IMR-90 (cell line): Measurements from ENCODE around the gene MMP14. TPM values are rescaled to one million over a fixed set of nuclear protein-coding genes. Genes with fewer than 3 reads are reported as not detected.
A peak's percentile ranks its signal among the peaks of the same experiment; 100 is the strongest.

Experiments
- ATAC-seq: fragments of 200-7000 bp; cut with Tn5 transposase; 2 replicates; pipeline ENCODE4 v1.9.1; 2020; ENCODE audit warnings: low read depth, mild to moderate bottlenecking, moderate library complexity
- BruUV-seq: library from RNA; stranded (reverse); fragments of 400-500 nt; replicated peaks from 2 replicates; lab custom pipeline; 2021; lab: Mats Ljungman, UMichigan
- CTCF ChIA-PET: fragments of 300-600 bp; formaldehyde crosslinking; extraction: SDS; loops from one replicate; lab custom pipeline; 2021; ENCODE audit warnings: antibody characterized with exemption; lab: Yijun Ruan, JAX
- POLR2A ChIA-PET: fragments of 300-600 bp; sonication (Branson Sonifier 250); formaldehyde crosslinking; loops from one replicate; lab custom pipeline; 2022; ENCODE audit warnings: antibody characterized with exemption; ENCODE audit not compliant: unreplicated experiment; lab: Charles Lee
- DNase-seq: peaks from one replicate; pipeline ENCODE4 v3.0.0; 2013
- H2AFZ ChIP-seq: replicated peaks from 2 replicates; pipeline ENCODE3; 2013; ENCODE audit warnings: low read length, mild to moderate bottlenecking; ENCODE audit not compliant: poor library complexity
- H2AK5ac ChIP-seq: 2 replicates; pipeline ENCODE4 v1.6.1; 2013; ENCODE audit warnings: low read depth, low read length, inconsistent platforms
- H2AK9ac ChIP-seq: replicated peaks from 2 replicates; pipeline ENCODE3; 2013; ENCODE audit warnings: mild to moderate bottlenecking, low read depth, low read length, moderate library complexity; ENCODE audit not compliant: poor library complexity
- H2BK120ac ChIP-seq: 2 replicates; pipeline ENCODE4 v1.6.1; 2013; ENCODE audit warnings: low read depth, low read length, inconsistent platforms
- H2BK15ac ChIP-seq: 3 replicates; pipeline ENCODE4 v1.6.1; 2013; ENCODE audit warnings: low read depth, low read length, inconsistent platforms
- H2BK20ac ChIP-seq: 2 replicates; pipeline ENCODE4 v1.6.1; 2013; ENCODE audit warnings: low read depth, mild to moderate bottlenecking, inconsistent platforms, low read length, moderate library complexity
- H2BK5ac ChIP-seq: 2 replicates; pipeline ENCODE4 v1.6.1; 2013; ENCODE audit warnings: mild to moderate bottlenecking, low read depth, low read length, inconsistent platforms; ENCODE audit not compliant: poor library complexity, severe bottlenecking
- H3K14ac ChIP-seq: replicated peaks from 2 replicates; pipeline ENCODE4 v1.6.1; 2013; ENCODE audit warnings: low read depth, low read length, inconsistent platforms
- H3K18ac ChIP-seq: 2 replicates; pipeline ENCODE4 v1.6.1; 2013; ENCODE audit warnings: low read depth, low read length, control low read depth
- H3K23ac ChIP-seq: 2 replicates; pipeline ENCODE4 v1.6.1; 2013; ENCODE audit warnings: low read depth, low read length, inconsistent platforms
- H3K27ac ChIP-seq: 2 replicates; pipeline ENCODE4 v1.5.1; 2013; ENCODE audit warnings: mild to moderate bottlenecking, control low read depth, low read length; ENCODE audit not compliant: insufficient read depth
- H3K27me3 ChIP-seq: 2 replicates; pipeline ENCODE4 v1.6.1; 2013; ENCODE audit warnings: low read length; ENCODE audit not compliant: control insufficient read depth, insufficient read depth
- H3K36me3 ChIP-seq: 2 replicates; pipeline ENCODE4 v1.6.1; 2013; ENCODE audit warnings: low read length, mixed read lengths; ENCODE audit not compliant: control insufficient read depth, insufficient read depth
- H3K4ac ChIP-seq: 2 replicates; pipeline ENCODE4 v1.6.1; 2013; ENCODE audit warnings: low read depth, low read length, inconsistent platforms
- H3K4me1 ChIP-seq: 2 replicates; pipeline ENCODE4 v1.6.1; 2013; ENCODE audit warnings: low read length, mixed read lengths; ENCODE audit not compliant: control insufficient read depth, insufficient read depth
- H3K4me2 ChIP-seq: 2 replicates; pipeline ENCODE4 v1.6.1; 2013; ENCODE audit warnings: low read depth, mild to moderate bottlenecking, control low read depth, low read length, moderate library complexity
- H3K4me3 ChIP-seq: 2 replicates; pipeline ENCODE4 v1.5.1; 2013; ENCODE audit warnings: low read depth, mild to moderate bottlenecking, control low read depth, low read length, moderate library complexity; ENCODE audit not compliant: insufficient read depth
- H3K56ac ChIP-seq: 2 replicates; pipeline ENCODE4 v1.6.1; 2013; ENCODE audit warnings: low read length, inconsistent platforms; ENCODE audit not compliant: insufficient read depth; ENCODE audit errors: extremely low read depth
- H3K79me1 ChIP-seq, 2 experiments: 2 replicates each; pipeline ENCODE4 v1.6.1; 2013; ENCODE audit warnings: low read length in 2 of 2, inconsistent platforms in 1 of 2, low read depth in 1 of 2
- H3K9ac ChIP-seq: 2 replicates; pipeline ENCODE4 v1.6.1; 2013; ENCODE audit warnings: low read depth, low read length, control low read depth
- H3K9me1 ChIP-seq: 2 replicates; pipeline ENCODE4 v1.6.1; 2013; ENCODE audit warnings: low read length, inconsistent platforms; ENCODE audit not compliant: insufficient read depth
- H3K9me3 ChIP-seq: 2 replicates; pipeline ENCODE4 v1.6.1; 2013; ENCODE audit warnings: low read length; ENCODE audit not compliant: control insufficient read depth, insufficient read depth
- H4K20me1 ChIP-seq: 2 replicates; pipeline ENCODE4 v1.6.1; 2013; ENCODE audit warnings: low read length, inconsistent platforms; ENCODE audit not compliant: insufficient read depth
- H4K5ac ChIP-seq: 2 replicates; pipeline ENCODE4 v1.6.1; 2013; ENCODE audit warnings: mild to moderate bottlenecking, low read depth, low read length, control low read depth
- H4K8ac ChIP-seq, 2 experiments: 2 replicates each; pipeline ENCODE4 v1.6.1; 2013; ENCODE audit warnings: low read depth in 2 of 2, low read length in 2 of 2, control low read depth in 1 of 2, inconsistent platforms in 1 of 2
- H4K91ac ChIP-seq: 2 replicates; pipeline ENCODE4 v1.6.1; 2013; ENCODE audit warnings: low read depth, low read length, inconsistent platforms; ENCODE audit not compliant: insufficient read depth
- BHLHE40 ChIP-seq: fragments of 150-350 bp; IDR thresholded peaks from 2 replicates; pipeline ENCODE4 v1.6.1; 2016; ENCODE audit warnings: mild to moderate bottlenecking, low read depth, low read length
- CEBPB ChIP-seq: IDR thresholded peaks from 2 replicates; pipeline ENCODE4 v1.6.1; 2012; ENCODE audit warnings: low read depth, low read length, improper control_type of control experiment
- CHD1 ChIP-seq: IDR thresholded peaks from 2 replicates; pipeline ENCODE4 v1.6.1; 2012; ENCODE audit warnings: low read depth, low read length, improper control_type of control experiment
- CTCF ChIP-seq: conservative IDR thresholded peaks from 2 replicates; pipeline ENCODE4 v1.5.1; 2012; ENCODE audit warnings: mild to moderate bottlenecking, low read depth, low read length, improper control_type of control experiment
- ELK1 ChIP-seq: fragments of 150-350 bp; IDR thresholded peaks from 2 replicates; pipeline ENCODE4 v1.6.1; 2016; ENCODE audit warnings: low read depth, mild to moderate bottlenecking, low read length, moderate library complexity, borderline replicate concordance
- FOS ChIP-seq: fragments of 150-350 bp; IDR thresholded peaks from 2 replicates; pipeline ENCODE4 v1.6.1; 2016; ENCODE audit warnings: low read depth, low read length
- MAFK ChIP-seq: IDR thresholded peaks from 2 replicates; pipeline ENCODE4 v1.6.1; 2012; ENCODE audit warnings: low read depth, low read length, improper control_type of control experiment
- MAZ ChIP-seq: IDR thresholded peaks from 2 replicates; pipeline ENCODE4 v1.6.1; 2012; ENCODE audit warnings: low read depth, mild to moderate bottlenecking, low read length, improper control_type of control experiment, moderate library complexity, borderline replicate concordance
- MXI1 ChIP-seq: IDR thresholded peaks from 2 replicates; pipeline ENCODE4 v1.6.1; 2012; ENCODE audit warnings: low read depth, mild to moderate bottlenecking, low read length, moderate library complexity, borderline replicate concordance
- POLR2A ChIP-seq: IDR thresholded peaks from 2 replicates; pipeline ENCODE4 v1.6.1; 2012; ENCODE audit warnings: mild to moderate bottlenecking, low read depth, low read length
- RCOR1 ChIP-seq: IDR thresholded peaks from 2 replicates; pipeline ENCODE4 v1.6.1; 2012; ENCODE audit warnings: mild to moderate bottlenecking, low read length, improper control_type of control experiment; ENCODE audit not compliant: insufficient replicate concordance
- RFX5 ChIP-seq: IDR thresholded peaks from 2 replicates; pipeline ENCODE4 v1.8.0; 2012; ENCODE audit warnings: low read depth, mild to moderate bottlenecking, low read length, moderate library complexity
- SMC3 ChIP-seq: fragments of 150-350 bp; IDR thresholded peaks from 2 replicates; pipeline ENCODE4 v1.6.1; 2016; ENCODE audit warnings: low read depth, mild to moderate bottlenecking, antibody characterized with exemption, low read length, moderate library complexity
- WGBS, 2 experiments: methylation state at CpG; one replicate each; pipeline versions ENCODE4 v1.1.5 to v1.1.7; 2013; ENCODE audit warnings: missing lambda C conversion rate in 2 of 2; ENCODE audit not compliant: insufficient read length in 1 of 2; ENCODE audit errors: extremely low coverage in 2 of 2; 5-methylcytosine and 5-hydroxymethylcytosine counted together
- dilution Hi-C: fragments of 300-500 bp; cut with HindIII; formaldehyde crosslinking; loops from one replicate; pipeline ENCODE4 v1.14.3; 2018; ENCODE audit warnings: low sequenced_read_pairs; ENCODE audit not compliant: unreplicated experiment
- in situ Hi-C: fragments of 300-500 bp; cut with MboI; formaldehyde crosslinking; loops from 3 replicates; pipeline ENCODE4 v1.14.3; 2019; ENCODE audit warnings: low sequenced_read_pairs, inconsistent platforms, mixed read lengths
- intact Hi-C: fragments of 100-400 bp; cut with micrococcal nuclease; formaldehyde crosslinking; loops from 2 replicates; pipeline ENCODE4 v1.10.0; 2022
- polyA plus RNA-seq, 3 experiments: library from polyadenylated mRNA; depleted of rRNA; stranded (reverse); fragments of >200 nt; gene quantifications; 2 replicates each; pipeline ENCODE4 v1.2.3, GENCODE V29; 2012; ENCODE audit warnings: low replicate concordance in 1 of 3
- total RNA-seq: library from RNA; depleted of rRNA; stranded (reverse); fragments of >200 nt; gene quantifications from 2 replicates; pipeline ENCODE4 v1.2.3, GENCODE V29; 2012

Gene MMP14
- total and polyA plus RNA-seq, 2 of the 4 experiments (the other 2 are of a cell fraction), result 156 to 315 TPM

DNA sequence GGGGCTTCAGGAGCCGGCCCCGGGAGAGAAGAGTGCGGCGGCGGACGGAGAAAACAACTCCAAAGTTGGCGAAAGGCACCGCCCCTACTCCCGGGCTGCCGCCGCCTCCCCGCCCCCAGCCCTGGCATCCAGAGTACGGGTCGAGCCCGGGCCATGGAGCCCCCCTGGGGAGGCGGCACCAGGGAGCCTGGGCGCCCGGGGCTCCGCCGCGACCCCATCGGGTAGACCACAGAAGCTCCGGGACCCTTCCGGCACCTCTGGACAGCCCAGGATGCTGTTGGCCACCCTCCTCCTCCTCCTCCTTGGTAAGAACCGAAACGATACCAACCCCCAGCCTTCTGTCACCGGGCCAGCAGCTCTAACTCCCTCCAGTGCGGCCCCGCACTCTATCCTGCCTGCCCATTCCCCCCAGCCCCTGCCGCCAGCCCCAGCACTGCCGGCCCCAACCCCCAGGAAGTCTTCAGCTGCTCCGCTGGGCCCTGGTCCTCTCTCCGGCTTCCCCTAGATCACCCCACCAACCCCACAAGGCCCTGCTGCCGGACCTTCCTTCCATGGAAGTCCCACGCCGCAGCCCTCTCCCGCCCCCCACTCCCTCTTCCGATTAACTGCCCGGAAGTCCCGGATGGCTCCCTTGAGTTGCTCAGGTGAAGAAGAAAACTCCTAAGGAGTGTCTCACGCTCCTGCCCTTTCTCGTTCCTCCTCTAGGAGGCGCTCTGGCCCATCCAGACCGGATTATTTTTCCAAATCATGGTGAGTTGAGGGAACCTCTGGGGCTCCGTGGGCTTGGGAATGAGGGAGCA, 35.8 kb downstream of the MMP14 start:
- H3K4ac ChIP-seq, result peak overlapping the region; percentile 75
- no peak overlapping the region for H2BK15ac ChIP-seq
- H3K9ac ChIP-seq, result peak overlapping the region; percentile 92
- intact Hi-C loops, result loop anchor here (1.0 to 5.0 kb wide), 4 partner anchors 15 to 110 kb away; partner anchors contain the start of gene AJUBA
- peak overlapping the region; percentile 33 for H4K5ac ChIP-seq
- H2AK5ac ChIP-seq, result peak overlapping the region; percentile 41
- H3K4me2 ChIP-seq, result peak overlapping the region; percentile 90
- H3K27me3 ChIP-seq, result no peaks in the 10 kb centered on the region
- H3K79me1 ChIP-seq, result peaks cover 20 to 32% of the 10 kb centered on the region in 2 experiments; a peak in 3 of 4 replicates
- peak overlapping the region; percentile 64 for H3K23ac ChIP-seq
- no TSS peak for BruUV-seq
- peak overlapping the region; percentile 79 for H3K4me3 ChIP-seq
- H2AFZ ChIP-seq, result peak overlapping the region; percentile 92
- no peak overlapping the region for H2BK20ac ChIP-seq
- peak overlapping the region; percentile 33; the same call in 1 of the 2 replicates for H2BK120ac ChIP-seq
- H3K9me3 ChIP-seq, result no peaks in the 10 kb centered on the region
- peak overlapping the region; percentile 97 for H2AK9ac ChIP-seq
- 0% methylated on average over 23 of the region's 45 CpGs; no CpG with 5 or more reads in 1 of the 2 experiments for WGBS, 2 experiments
- H4K8ac ChIP-seq, result peak overlapping the region in 1 of 2 experiments; percentile 65; a peak in 2 of 4 replicates
- peaks cover 9% of the 10 kb centered on the region for H4K20me1 ChIP-seq
- in situ Hi-C loops, result loop anchor here (25.0 kb wide), 1 partner anchor 485 kb away; no protein-coding TSS in a partner anchor
- ATAC-seq (peak; percentile 63), DNase-seq (peak; percentile 81)
- ChIA-PET CTCF (interaction anchor here (0.6 to 1.9 kb wide), 14 partner anchors 9 to 322 kb away, joined by 3 to 10 read pairs (median 4); partner anchors contain the start of gene REM2), POLR2A (interaction anchor here (0.7 kb wide), 1 partner anchor 671 kb away, joined by 3 read pairs; no protein-coding TSS in a partner anchor)
- H3K4me1 ChIP-seq, result peaks cover 3% of the 10 kb centered on the region; the same call in 1 of the 2 replicates
- H3K18ac ChIP-seq, result peak overlapping the region; percentile 19
- peak overlapping the region; percentile 84 for H3K56ac ChIP-seq
- H4K91ac ChIP-seq, result peak overlapping the region; percentile 66
- peak overlapping the region; percentile 87 for H3K14ac ChIP-seq
- peak overlapping the region; percentile 84 for H3K27ac ChIP-seq
- peak overlapping the region; percentile 84 for H2BK5ac ChIP-seq
- H3K36me3 ChIP-seq, result peaks cover 30% of the 10 kb centered on the region
- dilution Hi-C loops, result no loop called here
- H3K9me1 ChIP-seq, result 0 out of 2 replicates have a peak, but pooled peaks cover 3% of the 10 kb centered on the region
- TF ChIP-seq ELK1 (no peak), CHD1 (no peak), CEBPB (no peak), CTCF (peak; percentile 91), BHLHE40 (no peak), FOS (no peak), POLR2A (no peak), SMC3 (peak; percentile 48), MAZ (peak; percentile 19; the same call in 1 of the 2 replicates), RCOR1 (no peak), MXI1 (peak; percentile 27; the same call in 1 of the 2 replicates), MAFK (no peak), RFX5 (no peak)
